Karpas-422 (cell line): ENCODE results near the gene EFCAB13. TPM values are rescaled to one million over a fixed set of nuclear protein-coding genes. Genes with fewer than 3 reads are reported as not detected.

Source experiments
- DNase-seq: peaks from one replicate; pipeline ENCODE4 v3.0.0-alpha.2; 2015
- H2AFZ ChIP-seq: fragments of 200-600 bp; sonication (generic); 2 replicates; pipeline ENCODE4 v1.6.1; 2014; ENCODE audit warnings: antibody characterized with exemption, low read length, mixed read lengths
- H3K27ac ChIP-seq: fragments of 200-600 bp; sonication (generic); 2 replicates; pipeline ENCODE4 v1.5.1; 2014; ENCODE audit warnings: mild to moderate bottlenecking, low read length, moderate library complexity
- H3K27me3 ChIP-seq: fragments of 200-600 bp; sonication (generic); 2 replicates; pipeline ENCODE4 v1.6.1; 2014; ENCODE audit warnings: low read length, mixed read lengths
- H3K36me3 ChIP-seq: fragments of 200-600 bp; sonication (generic); 2 replicates; pipeline ENCODE4 v1.6.1; 2014; ENCODE audit warnings: low read length, mixed read lengths; ENCODE audit not compliant: insufficient read depth
- H3K4me1 ChIP-seq: fragments of 200-600 bp; sonication (generic); 2 replicates; pipeline ENCODE4 v1.6.1; 2014; ENCODE audit warnings: mild to moderate bottlenecking, low read length, mixed read lengths
- H3K4me2 ChIP-seq: fragments of 200-600 bp; sonication (generic); 2 replicates; pipeline ENCODE4 v1.6.1; 2014; ENCODE audit warnings: low read length, low read depth, mild to moderate bottlenecking; ENCODE audit not compliant: poor library complexity, severe bottlenecking
- H3K4me3 ChIP-seq: fragments of 200-600 bp; sonication (generic); 2 replicates; pipeline ENCODE4 v1.5.1; 2014; ENCODE audit warnings: mild to moderate bottlenecking, antibody characterized with exemption, low read length, mixed read lengths
- H3K79me2 ChIP-seq: fragments of 200-600 bp; sonication (generic); 2 replicates; pipeline ENCODE4 v1.6.1; 2014; ENCODE audit warnings: mild to moderate bottlenecking, low read length, mixed read lengths
- H3K9ac ChIP-seq: fragments of 200-600 bp; sonication (generic); 2 replicates; pipeline ENCODE4 v1.6.0; 2014; ENCODE audit warnings: low read length
- H3K9me2 ChIP-seq: fragments of 200-600 bp; sonication (generic), shearing (Covaris generic); replicated peaks from 2 replicates; pipeline ENCODE4 v1.6.0; 2014; ENCODE audit warnings: mild to moderate bottlenecking, low read length, moderate library complexity; ENCODE audit not compliant: insufficient read depth
- H3K9me3 ChIP-seq: fragments of 300-700, 200-600 bp; sonication (generic); 2 replicates; pipeline ENCODE4 v1.6.1; 2014; ENCODE audit warnings: low read length, mixed read lengths
- H4K20me1 ChIP-seq: fragments of 200-600 bp; sonication (generic); 2 replicates; pipeline ENCODE4 v1.6.1; 2014; ENCODE audit warnings: mild to moderate bottlenecking, antibody characterized with exemption, low read length, low read depth; ENCODE audit not compliant: insufficient read depth
- total RNA-seq: library from RNA; depleted of rRNA; stranded (reverse); fragments of >200 nt; shearing (Covaris generic); gene quantifications from 2 replicates; pipeline ENCODE4 v1.2.3, GENCODE V29; 2014; ENCODE audit warnings: low replicate concordance

EFCAB13 gene
- total RNA-seq, 1 experiment from 2014 or later, result 1.0 TPM

GRCh38 chr17:47311420-47311819 lies 12.3 kb upstream of the EFCAB13 start:
- Histone ChIP-seq H3K79me2 (no peaks in the 10 kb centered on the region), H3K9ac (no peak overlapping the region), H3K27me3 (no peaks in the 10 kb centered on the region), H2AFZ (no peak overlapping the region), H3K4me1 (peaks cover 18% of the 10 kb centered on the region), H4K20me1 (no peaks in the 10 kb centered on the region), H3K4me3 (no peak overlapping the region), H3K36me3 (no peaks in the 10 kb centered on the region), H3K27ac (no peak overlapping the region), H3K4me2 (no peak overlapping the region), H3K9me2 (no peaks in the 10 kb centered on the region), H3K9me3 (no peaks in the 10 kb centered on the region)
- no peak for DNase-seq

GRCh38 chr17:47315451-47316266 lies 8.1 kb upstream of the EFCAB13 start:
- peak overlapping the region; percentile 20 for H3K4me2 ChIP-seq
- H3K27ac ChIP-seq, result no peak overlapping the region
- DNase-seq, result peak; percentile 89
- H3K27me3 ChIP-seq, result no peaks in the 10 kb centered on the region
- H3K79me2 ChIP-seq, result no peaks in the 10 kb centered on the region
- no peaks in the 10 kb centered on the region for H3K9me2 ChIP-seq
- no peaks in the 10 kb centered on the region for H3K36me3 ChIP-seq
- H3K9ac ChIP-seq, result no peak overlapping the region
- no peaks in the 10 kb centered on the region for H3K9me3 ChIP-seq
- H2AFZ ChIP-seq, result no peak overlapping the region
- no peak overlapping the region for H3K4me3 ChIP-seq
- no peaks in the 10 kb centered on the region for H4K20me1 ChIP-seq
- H3K4me1 ChIP-seq, result peaks cover 30% of the 10 kb centered on the region

GRCh38 chr17:47316311-47316710 lies 7.4 kb upstream of the EFCAB13 start:
- no peak for DNase-seq
- H3K36me3 ChIP-seq, result no peaks in the 10 kb centered on the region
- H3K9me3 ChIP-seq, result no peaks in the 10 kb centered on the region
- H3K79me2 ChIP-seq, result no peaks in the 10 kb centered on the region
- H3K27me3 ChIP-seq, result no peaks in the 10 kb centered on the region
- H4K20me1 ChIP-seq, result no peaks in the 10 kb centered on the region
- no peak overlapping the region for H3K4me3 ChIP-seq
- no peak overlapping the region for H3K4me2 ChIP-seq
- H3K27ac ChIP-seq, result no peak overlapping the region
- H3K4me1 ChIP-seq, result peaks cover 30% of the 10 kb centered on the region
- no peak overlapping the region for H3K9ac ChIP-seq
- H2AFZ ChIP-seq, result no peak overlapping the region
- H3K9me2 ChIP-seq, result no peaks in the 10 kb centered on the region

GRCh38 chr17:47317119-47317518 lies 6.6 kb upstream of the EFCAB13 start:
- H3K79me2 ChIP-seq, result no peaks in the 10 kb centered on the region
- H3K4me3 ChIP-seq, result no peak overlapping the region
- H3K27me3 ChIP-seq, result no peaks in the 10 kb centered on the region
- no peaks in the 10 kb centered on the region for H3K9me2 ChIP-seq
- no peak overlapping the region for H3K4me2 ChIP-seq
- H3K36me3 ChIP-seq, result no peaks in the 10 kb centered on the region
- H2AFZ ChIP-seq, result no peak overlapping the region
- H3K4me1 ChIP-seq, result peaks cover 30% of the 10 kb centered on the region
- no peaks in the 10 kb centered on the region for H3K9me3 ChIP-seq
- H4K20me1 ChIP-seq, result no peaks in the 10 kb centered on the region
- no peak overlapping the region for H3K9ac ChIP-seq
- DNase-seq, result no peak
- H3K27ac ChIP-seq, result no peak overlapping the region

GRCh38 chr17:47318197-47318918 lies 5.4 kb upstream of the EFCAB13 start:
- H3K27ac ChIP-seq, result no peak overlapping the region
- H3K4me3 ChIP-seq, result no peak overlapping the region
- no peaks in the 10 kb centered on the region for H3K36me3 ChIP-seq
- no peak overlapping the region for H2AFZ ChIP-seq
- H3K9me3 ChIP-seq, result no peaks in the 10 kb centered on the region
- H3K4me1 ChIP-seq, result peaks cover 30% of the 10 kb centered on the region
- no peaks in the 10 kb centered on the region for H3K9me2 ChIP-seq
- H3K4me2 ChIP-seq, result peak overlapping the region; percentile 36
- H3K9ac ChIP-seq, result no peak overlapping the region
- H3K79me2 ChIP-seq, result no peaks in the 10 kb centered on the region
- no peaks in the 10 kb centered on the region for H4K20me1 ChIP-seq
- H3K27me3 ChIP-seq, result no peaks in the 10 kb centered on the region
- peak; percentile 64 for DNase-seq

- DNase-seq, result no peak
Observed at GRCh38 chr17:47320879-47321502, 2.8 kb upstream of the EFCAB13 start.

GRCh38 chr17:47324224-47325020 lies 667 bp downstream of the EFCAB13 start:
- H4K20me1 ChIP-seq, result no peaks in the 10 kb centered on the region

More at GRCh38 chr17:47320879-47321502, 2.8 kb upstream of the EFCAB13 start:
- no peak overlapping the region for H3K4me2 ChIP-seq
- no peaks in the 10 kb centered on the region for H3K9me3 ChIP-seq
- no peak overlapping the region for H2AFZ ChIP-seq
- H4K20me1 ChIP-seq, result no peaks in the 10 kb centered on the region
- no peaks in the 10 kb centered on the region for H3K36me3 ChIP-seq
- H3K4me1 ChIP-seq, result peaks cover 31% of the 10 kb centered on the region
- no peaks in the 10 kb centered on the region for H3K27me3 ChIP-seq
- no peaks in the 10 kb centered on the region for H3K9me2 ChIP-seq
- H3K79me2 ChIP-seq, result no peaks in the 10 kb centered on the region
- no peak overlapping the region for H3K9ac ChIP-seq
- H3K4me3 ChIP-seq, result no peak overlapping the region
- no peak overlapping the region for H3K27ac ChIP-seq

More at GRCh38 chr17:47324224-47325020, 667 bp downstream of the EFCAB13 start:
- H3K9me2 ChIP-seq, result no peaks in the 10 kb centered on the region
- peaks cover 15% of the 10 kb centered on the region for H3K4me1 ChIP-seq
- peak overlapping the region; percentile 65 for H3K4me3 ChIP-seq
- H3K9me3 ChIP-seq, result no peaks in the 10 kb centered on the region
- H3K9ac ChIP-seq, result peak overlapping the region; percentile 49
- H3K27ac ChIP-seq, result no peak overlapping the region
- peak overlapping the region; percentile 94; the same call in 1 of the 2 replicates for H2AFZ ChIP-seq
- no peaks in the 10 kb centered on the region for H3K27me3 ChIP-seq
- peak; percentile 80 for DNase-seq
- no peaks in the 10 kb centered on the region for H3K79me2 ChIP-seq
- H3K4me2 ChIP-seq, result peak overlapping the region; percentile 82
- H3K36me3 ChIP-seq, result no peaks in the 10 kb centered on the region
